Ovary (tissue), 9 donors: ENCODE results near the gene ACE. TPM values are rescaled to one million over a fixed set of nuclear protein-coding genes. Genes with fewer than 3 reads are reported as not detected.

Source experiments
- DNase-seq, 5 donors: peaks; one replicate each; pipeline ENCODE4 v3.0.0-alpha.2; 2019 to 2020
- H3K27ac ChIP-seq, 2 donors: fragments of 200-600 bp; one replicate each; pipeline versions ENCODE4 v1.5.1 to v1.8.0; 2019 to 2022
- H3K27me3 ChIP-seq: fragments of 200-600 bp; one replicate; pipeline ENCODE4 v1.8.0; 2022
- H3K36me3 ChIP-seq: fragments of 200-600 bp; sonication (generic); one replicate; pipeline ENCODE4 v1.5.1; 2019
- H3K4me1 ChIP-seq: one replicate; pipeline ENCODE4 v1.8.1; 2013; ENCODE audit warnings: mild to moderate bottlenecking, moderate library complexity; ENCODE audit not compliant: insufficient read depth
- H3K4me3 ChIP-seq: fragments of 200-600 bp; sonication (generic); one replicate; pipeline ENCODE4 v1.5.1; 2017
- H3K9me3 ChIP-seq, 2 donors: fragments of 200-600 bp in 1 of 2; sonication (generic) in 1 of 2; one replicate each; pipeline versions ENCODE4 v1.5.1 to v1.8.1; 2013 to 2019; ENCODE audit warnings: mild to moderate bottlenecking in 1 of 2, moderate library complexity in 1 of 2
- EP300 ChIP-seq: sonication (generic); formaldehyde crosslinking; IDR thresholded peaks from one replicate; pipeline ENCODE4 v1.6.1; 2017; ENCODE audit warnings: antibody characterized with exemption
- POLR2A ChIP-seq: fragments of 450-650 bp; IDR thresholded peaks from one replicate; pipeline ENCODE4 v1.6.1; 2017; ENCODE audit warnings: antibody characterized with exemption, mild to moderate bottlenecking, moderate library complexity
- WGBS, 3 donors: extraction: QIAGEN DNeasy Blood & Tissue Kit in 1 of 3; methylation state at CpG; one replicate each; pipeline versions ENCODE4 v1.1.5 to v1.1.7; 2013 to 2017; 5-methylcytosine and 5-hydroxymethylcytosine counted together
- intact Hi-C, 4 donors: fragments of 100-400 bp; cut with DNase I; formaldehyde crosslinking; loops; one replicate each; pipeline versions ENCODE4 v1.11.0 to v1.15.1; 2022 to 2023
- polyA plus RNA-seq, 2 donors: library from polyadenylated mRNA; stranded (reverse); fragments of 200-250 nt in 1 of 2; fragments of 350-450 nt in 1 of 2; fragmentation: Illumina TruSeq in 1 of 2; extraction: RNeasy Lipid Tissue Mini Kit (QIAGEN cat#74804) in 1 of 2; gene quantifications; one replicate each; pipeline ENCODE4 v1.2.3, GENCODE V29; 2013 to 2014
- total RNA-seq, 7 donors: library from RNA; depleted of rRNA in 2 of 7; stranded (reverse); fragments of >200 nt in 2 of 7; fragmentation: NEBNext Ultra II Directional in 3 of 7; extraction: Animal tissue kit (Norgen Biotek cat#: 25700) in 3 of 7; gene quantifications; one replicate each; pipeline versions ENCODE4 v1.1.0 to v1.2.4, GENCODE V29; 2016 to 2023
- TF ChIP-seq, protein P1 (sequence below), 3 donors: fragments of 450-650 bp in 2 of 3; fragments of 200-600 bp in 1 of 3; IDR thresholded peaks; one replicate each; pipeline versions ENCODE4 v1.5.1 to v1.8.0; 2016 to 2022; ENCODE audit warnings: antibody characterized with exemption in 3 of 3, mild to moderate bottlenecking in 1 of 3
- donor health status: DM: no; HTN: no; CAD: no; lungs with moderate emphysema.
- donor health status: DM: no; HTN: no; CAD: no.
- donor health status: Bipolar disorder and iron deficiency.
- donor health status: DM: yes; HTN: yes; CAD: no.
- donor health status: DM: no; HTN: no; CAD: no.
- donor health status: DM: yes; HTN: yes; CAD: no.

ACE gene
- total and polyA plus RNA-seq, 9 donors = 2.9 to 8.1 (median 5.1) TPM

- no peak overlapping the region for H3K27ac ChIP-seq
- H3K4me3 ChIP-seq = no peak overlapping the region
- no peak for DNase-seq
- intact Hi-C loops = loop anchor here in 1 of 4 donors (5.0 kb wide), 1 partner anchor 41 kb away; the partner anchor contains the start of gene ACE
- peaks cover 7% of the 10 kb centered on the region for H3K4me1 ChIP-seq
- TF ChIP-seq, protein P1, sequence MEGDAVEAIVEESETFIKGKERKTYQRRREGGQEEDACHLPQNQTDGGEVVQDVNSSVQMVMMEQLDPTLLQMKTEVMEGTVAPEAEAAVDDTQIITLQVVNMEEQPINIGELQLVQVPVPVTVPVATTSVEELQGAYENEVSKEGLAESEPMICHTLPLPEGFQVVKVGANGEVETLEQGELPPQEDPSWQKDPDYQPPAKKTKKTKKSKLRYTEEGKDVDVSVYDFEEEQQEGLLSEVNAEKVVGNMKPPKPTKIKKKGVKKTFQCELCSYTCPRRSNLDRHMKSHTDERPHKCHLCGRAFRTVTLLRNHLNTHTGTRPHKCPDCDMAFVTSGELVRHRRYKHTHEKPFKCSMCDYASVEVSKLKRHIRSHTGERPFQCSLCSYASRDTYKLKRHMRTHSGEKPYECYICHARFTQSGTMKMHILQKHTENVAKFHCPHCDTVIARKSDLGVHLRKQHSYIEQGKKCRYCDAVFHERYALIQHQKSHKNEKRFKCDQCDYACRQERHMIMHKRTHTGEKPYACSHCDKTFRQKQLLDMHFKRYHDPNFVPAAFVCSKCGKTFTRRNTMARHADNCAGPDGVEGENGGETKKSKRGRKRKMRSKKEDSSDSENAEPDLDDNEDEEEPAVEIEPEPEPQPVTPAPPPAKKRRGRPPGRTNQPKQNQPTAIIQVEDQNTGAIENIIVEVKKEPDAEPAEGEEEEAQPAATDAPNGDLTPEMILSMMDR (IDR thresholded peaks at IDR 0.05) = no peak
- no peaks in the 10 kb centered on the region for H3K36me3 ChIP-seq
- no peaks in the 10 kb centered on the region for H3K27me3 ChIP-seq
- no peaks in the 10 kb centered on the region for H3K9me3 ChIP-seq
- WGBS, 3 donors = 89 to 90% (median 89%) methylated on average over 29 of the region's 29 CpGs
These were observed 41.0 kb upstream of the ACE start for GRCh38 chr17:63435681-63436522.

GRCh38 chr17:63436523-63437110 lies 40.2 kb upstream of the ACE start:
- intact Hi-C loops = loop anchor here in 1 of 4 donors (5.0 kb wide), 1 partner anchor 41 kb away; the partner anchor contains the start of gene ACE
- TF ChIP-seq, protein P1 (IDR thresholded peaks at IDR 0.05) = no peak
- TF ChIP-seq POLR2A (no peak), EP300 (no peak)
- H3K36me3 ChIP-seq = no peaks in the 10 kb centered on the region

DNA sequence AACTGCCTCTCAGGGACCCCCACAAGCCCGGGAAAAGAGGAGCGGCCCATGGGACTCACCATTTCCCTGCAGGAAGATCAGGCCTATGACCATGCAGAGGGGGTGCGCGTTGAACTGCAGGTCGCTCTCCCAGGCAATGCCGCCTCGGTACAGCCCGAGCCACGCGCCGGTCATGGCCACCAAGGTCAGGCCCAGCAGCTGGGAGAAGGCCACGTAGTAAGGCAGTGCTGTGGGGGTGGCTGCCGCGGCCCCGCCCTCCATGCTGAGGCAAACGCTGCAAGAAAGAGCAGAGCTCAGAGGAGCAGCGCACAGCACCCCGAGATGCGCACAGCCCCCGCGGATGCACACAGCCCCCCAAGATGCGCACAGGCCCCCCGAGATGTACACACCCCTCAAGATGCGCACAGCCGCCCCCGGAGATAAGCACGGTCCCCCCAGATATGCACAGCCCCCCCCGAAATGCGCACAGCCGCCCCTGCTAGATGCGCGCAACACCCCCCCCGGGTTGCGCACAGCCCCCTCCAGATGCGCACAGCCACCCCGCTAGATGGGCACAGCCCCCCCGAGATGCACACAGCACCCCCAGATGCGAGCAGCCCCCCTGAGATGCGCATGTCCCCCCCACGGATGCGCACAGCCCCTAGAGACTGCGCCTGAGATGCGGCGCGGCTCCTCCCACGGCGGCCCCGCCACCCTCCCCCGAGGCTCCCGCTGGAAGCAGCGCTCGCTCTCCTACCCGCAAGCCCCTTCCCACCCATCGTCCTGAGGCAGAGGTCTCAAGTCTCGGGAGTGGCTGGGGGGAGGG lies 39.4 kb upstream of the ACE start:
- WGBS, 3 donors = 22 to 29% (median 22%) methylated on average over 27 to 55 of the region's 55 CpGs
- H3K27me3 ChIP-seq = no peaks in the 10 kb centered on the region
- DNase-seq = peak in 3 of 5 donors; percentile 55 to 73 (median 59)
- TF ChIP-seq, protein P1 (IDR thresholded peaks at IDR 0.05) = no peak
- TF ChIP-seq EP300 (no peak), POLR2A (no peak)
- intact Hi-C loops = loop anchor here in 1 of 4 donors (5.0 kb wide), 1 partner anchor 40 kb away; the partner anchor contains the start of gene ACE
- H3K27ac ChIP-seq = no peak overlapping the region
- no peaks in the 10 kb centered on the region for H3K36me3 ChIP-seq
- H3K4me3 ChIP-seq = no peak overlapping the region
- H3K4me1 ChIP-seq = peaks cover 7% of the 10 kb centered on the region
- H3K9me3 ChIP-seq = no peaks in the 10 kb centered on the region

More at GRCh38 chr17:63436523-63437110, 40.2 kb upstream of the ACE start:
- Histone ChIP-seq H3K4me3 (no peak overlapping the region), H3K9me3 (no peaks in the 10 kb centered on the region), H3K4me1 (peaks cover 7% of the 10 kb centered on the region), H3K27me3 (no peaks in the 10 kb centered on the region), H3K27ac (no peak overlapping the region)
- no peak for DNase-seq
- 75 to 81% (median 80%) methylated on average over 17 of the region's 17 CpGs for WGBS, 3 donors
